Endothelial cell of umbilical vein (primary cell): Measurements from ENCODE around the gene LCLAT1. TPM values are rescaled to one million over a fixed set of nuclear protein-coding genes. Genes with fewer than 3 reads are reported as not detected.

Source experiments
- BruUV-seq: library from RNA; stranded (reverse); fragments of 400-500 nt; replicated peaks from 2 replicates; lab custom pipeline; 2021; lab: Mats Ljungman, UMichigan
- CTCF ChIA-PET: fragments of 300-600, 350-600 bp; sonication (Branson Sonifier 250); formaldehyde crosslinking; loops from one replicate; lab custom pipeline; 2021; ENCODE audit warnings: antibody characterized with exemption, inconsistent platforms; lab: Charles Lee
- POLR2A ChIA-PET: fragments of 300-600, 350-600 bp; sonication (Branson Sonifier 250); formaldehyde crosslinking; loops from one replicate; lab custom pipeline; 2021; ENCODE audit warnings: antibody characterized with exemption, inconsistent platforms; lab: Charles Lee
- DNase-seq: peaks from one replicate; pipeline ENCODE4 v3.0.0-alpha.2; 2011; ENCODE audit warnings: low read depth, low spot score
- FAIRE-seq: peaks from 2 replicates; lab custom pipeline; 2011; peaks lifted over from hg19 to GRCh38; lab: Jason Lieb, UNC
- H2AFZ ChIP-seq: 2 replicates; pipeline ENCODE4 v1.6.0; 2012; ENCODE audit warnings: low read depth, low read length, control low read depth, inconsistent platforms
- H3K27ac ChIP-seq: 2 replicates; pipeline ENCODE4 v1.5.1; 2011; ENCODE audit warnings: low read depth, mild to moderate bottlenecking, control low read depth, low read length, moderate library complexity; ENCODE audit not compliant: insufficient read depth
- H3K27me3 ChIP-seq, 2 experiments: 2 replicates each; pipeline versions ENCODE4 v1.6.0 to v1.6.1; 2011; ENCODE audit warnings: low read length in 2 of 2, mixed read lengths in 1 of 2; ENCODE audit not compliant: control insufficient read depth in 2 of 2, insufficient read depth in 2 of 2
- H3K36me3 ChIP-seq, 2 experiments: 2 replicates in 1 of 2; 3 replicates in 1 of 2; pipeline ENCODE4 v1.5.1; 2011; ENCODE audit warnings: low read length in 2 of 2, mild to moderate bottlenecking in 1 of 2, moderate library complexity in 1 of 2; ENCODE audit not compliant: control insufficient read depth in 2 of 2, insufficient read depth in 2 of 2; ENCODE audit errors: extremely low read depth in 1 of 2
- H3K4me1 ChIP-seq: 3 replicates; pipeline ENCODE4 v1.5.1; 2011; ENCODE audit warnings: mild to moderate bottlenecking, low read length; ENCODE audit not compliant: control insufficient read depth, insufficient read depth; ENCODE audit errors: extremely low read depth
- H3K4me2 ChIP-seq: 2 replicates; pipeline ENCODE4 v1.6.1; 2011; ENCODE audit warnings: low read length, control low read depth, mixed read lengths; ENCODE audit not compliant: insufficient read depth
- H3K4me3 ChIP-seq, 3 experiments: fragments of 200-600 bp in 1 of 3; sonication (generic), shearing (Covaris generic) in 1 of 3; replicated peaks in 1 of 3; 2 replicates each; pipeline ENCODE4 v1.5.1; 2011 to 2016; ENCODE audit warnings: control low read depth in 3 of 3, low read length in 3 of 3, mild to moderate bottlenecking in 2 of 3, inconsistent platforms in 1 of 3, low read depth in 1 of 3, moderate library complexity in 1 of 3; ENCODE audit not compliant: insufficient read depth in 1 of 3
- H3K79me2 ChIP-seq: 2 replicates; pipeline ENCODE4 v1.6.0; 2012; ENCODE audit warnings: low read length, inconsistent platforms; ENCODE audit not compliant: control insufficient read depth, insufficient read depth
- H3K9ac ChIP-seq: replicated peaks from 2 replicates; pipeline ENCODE3; 2011; ENCODE audit warnings: low read length, control low read depth; ENCODE audit not compliant: insufficient read depth; ENCODE audit errors: extremely low read depth
- H3K9me1 ChIP-seq: replicated peaks from 3 replicates; pipeline ENCODE4 v1.6.0; 2011; ENCODE audit warnings: mild to moderate bottlenecking, low read length; ENCODE audit not compliant: control insufficient read depth, insufficient read depth; ENCODE audit errors: extremely low read depth
- H3K9me3 ChIP-seq: replicated peaks from 2 replicates; pipeline ENCODE4 v1.5.1; 2012; ENCODE audit warnings: low read length, inconsistent platforms; ENCODE audit not compliant: control insufficient read depth, insufficient read depth
- H4K20me1 ChIP-seq: replicated peaks from 2 replicates; pipeline ENCODE3; 2011; ENCODE audit warnings: mild to moderate bottlenecking, low read length; ENCODE audit not compliant: control insufficient read depth, insufficient read depth; ENCODE audit errors: extremely low read depth
- EZH2 ChIP-seq: IDR thresholded peaks from 2 replicates; pipeline ENCODE4 v1.6.1; 2012; ENCODE audit warnings: borderline replicate concordance, low read depth, mild to moderate bottlenecking, moderate library complexity, low read length, inconsistent platforms; ENCODE audit not compliant: severe bottlenecking
- FOS ChIP-seq: IDR thresholded peaks from 2 replicates; pipeline ENCODE4 v1.6.1; 2011; ENCODE audit warnings: mild to moderate bottlenecking, low read length, moderate library complexity, borderline replicate concordance; ENCODE audit not compliant: insufficient read depth
- GATA2 ChIP-seq: IDR thresholded peaks from 2 replicates; pipeline ENCODE4 v1.7.0; 2011; ENCODE audit warnings: low read depth, mild to moderate bottlenecking, moderate library complexity, mixed read lengths, low read length; ENCODE audit not compliant: insufficient read length, insufficient read depth
- JUN ChIP-seq: IDR thresholded peaks from 2 replicates; pipeline ENCODE4 v1.6.1; 2011; ENCODE audit warnings: borderline replicate concordance, low read depth; ENCODE audit not compliant: insufficient read length, insufficient read depth
- MYC ChIP-seq: IDR thresholded peaks from one replicate; pipeline ENCODE4 v1.6.1; 2011; ENCODE audit warnings: mild to moderate bottlenecking, low read depth, low read length
- POLR2A ChIP-seq: IDR thresholded peaks from 2 replicates; pipeline ENCODE4 v1.6.1; 2012; ENCODE audit warnings: low read depth, mild to moderate bottlenecking, control low read depth, low read length
- POLR2AphosphoS5 ChIP-seq: IDR thresholded peaks from 2 replicates; pipeline ENCODE4 v1.6.1; 2012; ENCODE audit warnings: low read depth, mild to moderate bottlenecking, control low read depth, low read length, moderate library complexity; ENCODE audit not compliant: insufficient read depth
- dilution Hi-C: fragments of 300-500 bp; cut with MboI; formaldehyde crosslinking; loops from one replicate; pipeline ENCODE4 v1.15.0; 2019; ENCODE audit warnings: low sequenced_read_pairs; ENCODE audit not compliant: extremely low pct_ligation_motif_present
- intact Hi-C: fragments of 100-400 bp; cut with micrococcal nuclease; formaldehyde crosslinking; loops from one replicate; pipeline ENCODE4 v1.10.0; 2022
- polyA plus RNA-seq, 4 experiments: library from polyadenylated mRNA; depleted of rRNA in 3 of 4; stranded (reverse) in 3 of 4; unstranded in 1 of 4; fragments of >200 nt; gene quantifications; 2 replicates each; pipeline versions ENCODE4 v1.2.1 to v1.2.3, GENCODE V29; 2011 to 2012; ENCODE audit warnings: missing spikeins in 1 of 4
- total RNA-seq: library from RNA; stranded (reverse); gene quantifications from 2 replicates; pipeline ENCODE4 v1.2.3, GENCODE V29; 2021
- TF ChIP-seq, protein P1 (sequence below): IDR thresholded peaks from 2 replicates; pipeline ENCODE4 v1.6.1; 2011; ENCODE audit not compliant: insufficient read depth, insufficient read length
- TF ChIP-seq, protein P2 (sequence below), 2 donors: IDR thresholded peaks; 1 replicate in 1 of 2; 2 replicates in 1 of 2; pipeline ENCODE4 v1.5.1; 2011; ENCODE audit warnings: low read length in 2 of 2, mild to moderate bottlenecking in 2 of 2, moderate library complexity in 2 of 2, control low read depth in 1 of 2, inconsistent platforms in 1 of 2, low read depth in 1 of 2; ENCODE audit not compliant: insufficient read depth in 1 of 2; ENCODE audit errors: extremely low read depth in 1 of 2

Gene LCLAT1
- total and polyA plus RNA-seq, 2 donors (not counting 3 experiments of a cell fraction or from before 2014, with no cell fraction given), result 6.1 to 20.8 TPM

DNA sequence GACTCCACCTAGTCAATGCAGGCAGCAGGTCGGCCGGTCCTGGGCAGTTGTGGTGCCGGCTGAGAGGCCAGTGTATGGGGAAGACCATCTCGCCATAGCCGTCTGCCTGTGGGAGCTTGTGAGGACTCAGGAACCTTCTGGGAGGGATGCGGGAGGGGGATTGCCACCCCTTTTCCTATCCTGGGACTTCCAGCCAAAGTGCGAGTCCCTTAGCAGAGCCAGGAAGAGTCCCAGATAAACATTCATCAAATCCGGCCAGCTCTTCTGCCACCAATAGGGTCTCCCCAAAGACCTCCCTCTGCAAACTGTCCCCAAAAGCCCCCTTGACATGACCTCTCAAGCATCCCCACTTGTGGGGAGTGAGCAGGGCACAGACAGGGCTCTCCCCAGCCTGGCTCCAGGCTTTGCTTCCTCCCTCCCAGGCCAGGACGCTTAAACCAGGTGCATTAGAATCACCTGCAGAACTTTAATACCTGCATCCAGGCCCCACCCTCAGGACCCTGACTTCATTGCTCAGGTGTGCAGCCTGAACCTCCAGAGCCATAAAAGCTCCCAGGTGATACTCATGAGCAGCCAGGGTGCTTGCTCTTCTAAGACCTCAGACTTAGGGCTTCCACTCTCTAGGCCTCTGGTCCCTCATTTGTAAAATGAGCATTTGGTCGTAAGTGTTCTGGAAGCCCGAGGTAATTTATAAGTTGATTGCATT, 200.9 kb downstream of the LCLAT1 start:
- intact Hi-C loops (no loop called here), dilution Hi-C loops (no loop called here)
- no peaks in the 10 kb centered on the region for H3K9me3 ChIP-seq
- H3K4me1 ChIP-seq, result no peaks in the 10 kb centered on the region
- no peaks in the 10 kb centered on the region for H3K36me3 ChIP-seq
- no peak overlapping the region for H2AFZ ChIP-seq
- FAIRE-seq (no peak), DNase-seq (no peak)
- ChIA-PET POLR2A (no interaction called here), CTCF (no interaction called here)
- no peaks in the 10 kb centered on the region for H3K79me2 ChIP-seq
- H3K9ac ChIP-seq, result no peak overlapping the region
- no peak overlapping the region for H3K4me3 ChIP-seq
- no peaks in the 10 kb centered on the region for H3K9me1 ChIP-seq
- BruUV-seq, result no TSS peak
- no peak overlapping the region for H3K4me2 ChIP-seq
- no peaks in the 10 kb centered on the region for H3K27me3 ChIP-seq
- TF ChIP-seq POLR2AphosphoS5, result no peak
- TF ChIP-seq FOS, result no peak
- TF ChIP-seq EZH2, result no peak
- TF ChIP-seq GATA2, result no peak
- no peak for TF ChIP-seq POLR2A
- TF ChIP-seq, protein P1, sequence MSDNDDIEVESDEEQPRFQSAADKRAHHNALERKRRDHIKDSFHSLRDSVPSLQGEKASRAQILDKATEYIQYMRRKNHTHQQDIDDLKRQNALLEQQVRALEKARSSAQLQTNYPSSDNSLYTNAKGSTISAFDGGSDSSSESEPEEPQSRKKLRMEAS, result no peak
- TF ChIP-seq, protein P2, sequence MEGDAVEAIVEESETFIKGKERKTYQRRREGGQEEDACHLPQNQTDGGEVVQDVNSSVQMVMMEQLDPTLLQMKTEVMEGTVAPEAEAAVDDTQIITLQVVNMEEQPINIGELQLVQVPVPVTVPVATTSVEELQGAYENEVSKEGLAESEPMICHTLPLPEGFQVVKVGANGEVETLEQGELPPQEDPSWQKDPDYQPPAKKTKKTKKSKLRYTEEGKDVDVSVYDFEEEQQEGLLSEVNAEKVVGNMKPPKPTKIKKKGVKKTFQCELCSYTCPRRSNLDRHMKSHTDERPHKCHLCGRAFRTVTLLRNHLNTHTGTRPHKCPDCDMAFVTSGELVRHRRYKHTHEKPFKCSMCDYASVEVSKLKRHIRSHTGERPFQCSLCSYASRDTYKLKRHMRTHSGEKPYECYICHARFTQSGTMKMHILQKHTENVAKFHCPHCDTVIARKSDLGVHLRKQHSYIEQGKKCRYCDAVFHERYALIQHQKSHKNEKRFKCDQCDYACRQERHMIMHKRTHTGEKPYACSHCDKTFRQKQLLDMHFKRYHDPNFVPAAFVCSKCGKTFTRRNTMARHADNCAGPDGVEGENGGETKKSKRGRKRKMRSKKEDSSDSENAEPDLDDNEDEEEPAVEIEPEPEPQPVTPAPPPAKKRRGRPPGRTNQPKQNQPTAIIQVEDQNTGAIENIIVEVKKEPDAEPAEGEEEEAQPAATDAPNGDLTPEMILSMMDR (IDR thresholded peaks at IDR 0.05; ENCODE audit: extremely low read depth in 1 of 2, insufficient read depth in 1 of 2, low read depth in 1 of 2, low read length in 2 of 2), result no peak
- TF ChIP-seq JUN, result no peak
- no peak for TF ChIP-seq MYC
- no peak overlapping the region for H3K27ac ChIP-seq
- H4K20me1 ChIP-seq, result no peaks in the 10 kb centered on the region
